GM12878 (cell line): Measurements from ENCODE around the gene TCEANC2. TPM values are rescaled to one million over a fixed set of nuclear protein-coding genes. Genes with fewer than 3 reads are reported as not detected.

ENCODE experiments used
- ATAC-seq: fragments of 200-7000 bp; cut with Tn5 transposase; 3 replicates; pipeline ENCODE4 v1.9.1; 2020; ENCODE audit warnings: mild to moderate bottlenecking, moderate library complexity
- BruUV-seq: library from RNA; stranded (reverse); fragments of 400-500 nt; replicated peaks from 2 replicates; lab custom pipeline; 2021; lab: Mats Ljungman, UMichigan
- CTCF ChIA-PET: fragments of 300-600 bp; sonication (Branson Sonifier 250); formaldehyde crosslinking; extraction: SDS; loops from one replicate; lab custom pipeline; 2021; ENCODE audit warnings: inconsistent platforms; lab: Yijun Ruan, JAX
- POLR2A ChIA-PET: fragments of 350-600 bp; formaldehyde crosslinking; extraction: SDS; loops from one replicate; lab custom pipeline; 2021; ENCODE audit warnings: inconsistent platforms; lab: Charles Lee
- RAD21 ChIA-PET: fragments of 300-600 bp; sonication (Branson Sonifier 250); formaldehyde crosslinking; loops from one replicate; lab custom pipeline; 2023; ENCODE audit warnings: antibody characterized with exemption; ENCODE audit not compliant: unreplicated experiment; lab: Charles Lee
- SMC1A ChIA-PET: fragments of 300-600 bp; sonication (Branson Sonifier 250); formaldehyde crosslinking; loops from one replicate; lab custom pipeline; 2023; ENCODE audit not compliant: unreplicated experiment, uncharacterized antibody; lab: Charles Lee
- DNase-seq: peaks from one replicate; pipeline ENCODE4 v3.0.0-alpha.2; 2011; ENCODE audit warnings: low read depth, low spot score
- FAIRE-seq: peaks from 3 replicates; lab custom pipeline; 2011; peaks lifted over from hg19 to GRCh38; lab: Jason Lieb, UNC
- H2AFZ ChIP-seq: 2 replicates; pipeline ENCODE4 v1.6.0; 2011; ENCODE audit warnings: low read depth, low read length, control low read depth; ENCODE audit not compliant: control insufficient read depth
- H3K27ac ChIP-seq: 2 replicates; pipeline ENCODE4 v1.5.1; 2011; ENCODE audit warnings: control low read depth; ENCODE audit not compliant: control insufficient read depth, insufficient read depth
- H3K27me3 ChIP-seq, 2 experiments: replicated peaks in 1 of 2; 2 replicates each; pipeline versions ENCODE4 v1.6.0 to v1.6.1; 2011; ENCODE audit warnings: low read length in 1 of 2; ENCODE audit not compliant: control insufficient read depth in 2 of 2, insufficient read depth in 2 of 2
- H3K36me3 ChIP-seq, 2 experiments: 2 replicates each; pipeline ENCODE4 v1.5.1; 2011; ENCODE audit warnings: low read length in 1 of 2; ENCODE audit not compliant: control insufficient read depth in 2 of 2, insufficient read depth in 2 of 2
- H3K4me1 ChIP-seq: 2 replicates; pipeline ENCODE4 v1.6.1; 2011; ENCODE audit warnings: mild to moderate bottlenecking, low read length, moderate library complexity, mixed read lengths; ENCODE audit not compliant: control insufficient read depth, insufficient read depth
- H3K4me2 ChIP-seq: 2 replicates; pipeline ENCODE4 v1.6.0; 2011; ENCODE audit warnings: control low read depth; ENCODE audit not compliant: control insufficient read depth, insufficient read depth
- H3K4me3 ChIP-seq: fragments of 200-600 bp; sonication (generic); 2 replicates; pipeline ENCODE4 v1.5.1; 2016
- H3K79me2 ChIP-seq: 2 replicates; pipeline ENCODE4 v1.6.0; 2011; ENCODE audit warnings: low read length; ENCODE audit not compliant: control insufficient read depth, insufficient read depth
- H3K9ac ChIP-seq: 2 replicates; pipeline ENCODE4 v1.8.0; 2011; ENCODE audit warnings: low read length, control low read depth, mixed read lengths; ENCODE audit not compliant: control insufficient read depth, insufficient read depth
- H3K9me3 ChIP-seq: replicated peaks from 3 replicates; pipeline ENCODE4 v1.5.1; 2011; ENCODE audit warnings: mild to moderate bottlenecking, low read length; ENCODE audit not compliant: control insufficient read depth, insufficient read depth
- H4K20me1 ChIP-seq: 2 replicates; pipeline ENCODE4 v1.6.0; 2011; ENCODE audit not compliant: control insufficient read depth, insufficient read depth
- CTCF ChIP-seq, 3 experiments: IDR thresholded peaks in 2 of 3; conservative IDR thresholded peaks in 1 of 3; 2 replicates each; pipeline ENCODE4 v1.5.1; 2011; ENCODE audit warnings: low read depth in 3 of 3, low read length in 3 of 3, mild to moderate bottlenecking in 3 of 3, control low read depth in 2 of 3, moderate library complexity in 2 of 3, inconsistent platforms in 1 of 3, mixed read lengths in 1 of 3; ENCODE audit not compliant: control insufficient read depth in 2 of 3, insufficient read depth in 1 of 3; ENCODE audit errors: extremely low read depth in 1 of 3
- ETV6 ChIP-seq, 2 experiments: fragments of 450-650 bp in 1 of 2; IDR thresholded peaks in 1 of 2; conservative IDR thresholded peaks in 1 of 2; 2 replicates each; pipeline ENCODE4 v1.6.1; 2014; ENCODE audit warnings: antibody characterized with exemption in 1 of 2, borderline replicate concordance in 1 of 2, low read depth in 1 of 2, mild to moderate bottlenecking in 1 of 2, moderate library complexity in 1 of 2
- GATAD2B ChIP-seq: fragments of 450-650 bp; conservative IDR thresholded peaks from 2 replicates; pipeline ENCODE4 v1.6.1; 2017; ENCODE audit warnings: low read depth, mild to moderate bottlenecking, moderate library complexity
- LARP7 ChIP-seq: fragments of 450-650 bp; IDR thresholded peaks from 2 replicates; pipeline ENCODE4 v1.6.1; 2017; ENCODE audit warnings: mild to moderate bottlenecking
- SIX5 ChIP-seq: IDR thresholded peaks from 2 replicates; pipeline ENCODE4 v1.6.1; 2011; ENCODE audit warnings: mild to moderate bottlenecking, low read depth, low read length, moderate library complexity; ENCODE audit not compliant: severe bottlenecking
- YBX1 ChIP-seq: fragments of 450-650 bp; IDR thresholded peaks from 2 replicates; pipeline ENCODE4 v1.6.1; 2016; ENCODE audit warnings: antibody characterized with exemption
- ZBTB33 ChIP-seq: fragments of 450-650 bp; IDR thresholded peaks from 2 replicates; pipeline ENCODE4 v1.6.1; 2017; ENCODE audit warnings: mild to moderate bottlenecking
- WGBS: methylation state at CpG from one replicate; pipeline ENCODE4 v1.1.6; 2016; ENCODE audit warnings: low lambda C conversion rate; ENCODE audit not compliant: insufficient replicate concordance, insufficient coverage; ENCODE audit errors: missing lambda C conversion rate; 5-methylcytosine and 5-hydroxymethylcytosine counted together
- in situ Hi-C: fragments of 300-500 bp; cut with MboI; formaldehyde crosslinking; loops from 9 replicates; pipeline ENCODE4 v1.14.3; 2018; ENCODE audit warnings: mixed read lengths
- intact Hi-C: fragments of 100-400 bp; cut with micrococcal nuclease; formaldehyde crosslinking; loops from one replicate; pipeline ENCODE4 v1.14.2; 2022; ENCODE audit not compliant: unreplicated experiment
- polyA plus RNA-seq, 11 experiments: library from polyadenylated mRNA; depleted of rRNA in 4 of 11; unstranded in 6 of 11; stranded (reverse) in 5 of 11; fragments of >200 nt; fragmentation: Nextera tagmentation in 4 of 11; fragmentation: Illumina TruSeq in 1 of 11; extraction: Ambion mirVana in 4 of 11; extraction: Trizol in 1 of 11; gene quantifications; 1 replicate in 1 of 11; 2 replicates in 10 of 11; pipeline versions ENCODE4 v1.2.1 to v1.2.3, GENCODE V29; 2011 to 2016; ENCODE audit warnings: inconsistent platforms in 2 of 11, missing spikeins in 2 of 11, low read depth in 1 of 11
- total RNA-seq, 4 experiments: library from RNA; depleted of rRNA in 3 of 4; stranded (reverse); fragments of >200 nt in 3 of 4; fragmentation: Illumina TruSeq in 1 of 4; extraction: Trizol in 1 of 4; gene quantifications; 2 replicates each; pipeline versions ENCODE4 v1.2.1 to v1.2.3, GENCODE V29; 2013 to 2021

The TCEANC2 gene
- total and polyA plus RNA-seq, 10 of the 15 experiments (the other 5 are each of a cell fraction or from before 2014, with no cell fraction given), result 4.4 to 13.2 (median 6.4) TPM

- Histone ChIP-seq H3K4me3 (no peak overlapping the region), H3K27me3 (no peaks in the 10 kb centered on the region; a peak in 2 of 4 replicates), H4K20me1 (no peaks in the 10 kb centered on the region), H3K9me3 (no peaks in the 10 kb centered on the region), H3K4me2 (no peak overlapping the region), H3K27ac (no peak overlapping the region), H3K9ac (no peak overlapping the region), H3K36me3 (no peaks in the 10 kb centered on the region), H3K79me2 (no peaks in the 10 kb centered on the region), H2AFZ (no peak overlapping the region), H3K4me1 (no peaks in the 10 kb centered on the region)
- intact Hi-C loops, result no loop called here
- TF ChIP-seq ZBTB33, result no peak
- no peak for TF ChIP-seq ETV6 (conservative IDR thresholded peaks at IDR 0.05 in 1 of 2, IDR thresholded peaks at IDR 0.05 in 1 of 2; ENCODE audit: borderline replicate concordance in 1 of 2, low read depth in 1 of 2)
- TF ChIP-seq SIX5, result no peak
- TF ChIP-seq YBX1, result no peak
- no peak for TF ChIP-seq GATAD2B
- no peak for TF ChIP-seq LARP7
- no peak for TF ChIP-seq CTCF (IDR thresholded peaks at IDR 0.05 in 2 of 3, conservative IDR thresholded peaks at IDR 0.05 in 1 of 3; ENCODE audit: control insufficient read depth in 2 of 3, extremely low read depth in 1 of 3, insufficient read depth in 1 of 3, low read depth in 3 of 3, low read length in 3 of 3)
- CTCF ChIA-PET, result no interaction called here
- 22% methylated on average over 9 of the region's 9 CpGs for WGBS
- FAIRE-seq, result no peak
- POLR2A ChIA-PET, result no interaction called here
- in situ Hi-C loops, result loop anchor here (5.0 kb wide), 1 partner anchor 49 kb away; no protein-coding TSS in a partner anchor
- DNase-seq, result no peak
- BruUV-seq, result no TSS peak
- ATAC-seq, result no peak
- SMC1A ChIA-PET, result no interaction called here
- RAD21 ChIA-PET, result no interaction called here
Measured at GRCh38 chr1:54011316-54012007, 41.9 kb upstream of the TCEANC2 start.
